Esophagus squamous epithelium (tissue), 5 donors: Measurements from ENCODE around the gene DBNL. TPM values are rescaled to one million over a fixed set of nuclear protein-coding genes. Genes with fewer than 3 reads are reported as not detected.
A peak's percentile ranks its signal among the peaks of the same experiment; 100 is the strongest.
"Not testable (repeated sequence)": the region's sequence is repeated elsewhere in the genome, so short reads cannot be mapped to it uniquely, and the experiment has no call there.

Source experiments
- DNase-seq: peaks from one replicate; lab custom pipeline; 2025; lab: John Stamatoyannopoulos, UW
- H3K27ac ChIP-seq, 4 donors: fragments of 200-600 bp; sonication (generic); one replicate each; pipeline ENCODE4 v1.5.1; 2016 to 2019; ENCODE audit warnings: mild to moderate bottlenecking in 1 of 4
- H3K27me3 ChIP-seq, 4 donors: fragments of 200-600 bp; sonication (generic); 1 replicate in 3 of 4; 2 replicates in 1 of 4; pipeline versions ENCODE4 v1.5.1 to v1.6.0; 2017 to 2021; ENCODE audit warnings: antibody characterized with exemption in 1 of 4
- H3K36me3 ChIP-seq, 3 donors: fragments of 200-600 bp; sonication (generic); one replicate each; pipeline ENCODE4 v1.5.1; 2016 to 2019
- H3K4me1 ChIP-seq, 3 donors: fragments of 200-600 bp; sonication (generic); one replicate each; pipeline ENCODE4 v1.5.1; 2017 to 2019
- H3K4me3 ChIP-seq, 4 donors: fragments of 200-600 bp; sonication (generic); 1 replicate in 3 of 4; 2 replicates in 1 of 4; pipeline ENCODE4 v1.5.1; 2016 to 2019; ENCODE audit warnings: mild to moderate bottlenecking in 2 of 4, moderate library complexity in 1 of 4
- H3K9me3 ChIP-seq, 3 donors: fragments of 200-600 bp; sonication (generic); one replicate each; pipeline ENCODE4 v1.5.1; 2016 to 2019
- POLR2A ChIP-seq, 4 donors: fragments of 450-650 bp; IDR thresholded peaks; one replicate each; pipeline ENCODE4 v1.6.1; 2017; ENCODE audit warnings: antibody characterized with exemption in 4 of 4, mild to moderate bottlenecking in 4 of 4, moderate library complexity in 3 of 4
- WGBS, 2 donors: methylation state at CpG; one replicate each; pipeline ENCODE4 v1.1.5; 2018; 5-methylcytosine and 5-hydroxymethylcytosine counted together
- intact Hi-C: fragments of 100-400 bp; cut with DNase I; formaldehyde crosslinking; loops from one replicate; pipeline ENCODE4 v1.15.0; 2022
- total RNA-seq, 4 donors: library from RNA; depleted of rRNA; stranded (reverse); fragments of >200 nt; gene quantifications; one replicate each; pipeline ENCODE4 v1.1.0, GENCODE V29; 2016
- TF ChIP-seq, protein P1 (sequence below), 6 experiments: fragments of 450-650 bp in 4 of 6; fragments of 200-600 bp in 2 of 6; sonication (generic) in 2 of 6; IDR thresholded peaks; one replicate each; pipeline ENCODE4 v1.5.1; 2016 to 2019; ENCODE audit warnings: antibody characterized with exemption in 6 of 6, mild to moderate bottlenecking in 4 of 6, moderate library complexity in 4 of 6
- donor health status: DM: yes; HTN: yes; CAD: no.

Gene DBNL
- total RNA-seq, 4 donors from 2014 or later = 185 to 337 (median 225) TPM

DNA sequence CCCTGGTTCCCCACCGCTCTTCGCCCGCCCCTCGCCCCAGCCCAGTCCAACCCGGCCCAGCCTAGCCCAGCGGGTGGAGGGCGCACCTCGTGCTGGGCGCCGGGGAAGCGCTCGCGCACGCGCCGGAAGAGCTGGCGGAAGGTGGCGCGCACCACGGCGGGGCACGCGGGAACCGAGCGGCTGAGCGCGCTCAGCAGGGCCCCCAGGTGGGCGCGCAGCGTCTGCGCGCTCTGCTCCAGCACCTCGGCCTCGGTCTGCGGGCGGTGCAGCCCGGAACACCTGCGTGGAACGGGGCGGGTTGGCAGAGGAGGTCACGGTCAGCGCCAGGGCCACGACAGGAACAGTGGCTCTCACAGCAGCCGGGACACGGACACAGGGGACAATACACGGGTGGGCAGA lies 4.0 kb upstream of the DBNL start:
- H3K9me3 ChIP-seq, DNase-seq, H3K36me3 ChIP-seq, H3K27me3 ChIP-seq, intact Hi-C loops: not testable (repeated sequence)
- peak overlapping the region; percentile 51 to 74 (median 73) for H3K27ac ChIP-seq
- WGBS, 2 donors = 0% methylated on average over 8 of the region's 46 CpGs; no CpG with 5 or more reads in 1 of the 2 donors
- peaks cover 6 to 30% (median 7%) of the 10 kb centered on the region in 3 donors for H3K4me1 ChIP-seq
- TF ChIP-seq, protein P1, sequence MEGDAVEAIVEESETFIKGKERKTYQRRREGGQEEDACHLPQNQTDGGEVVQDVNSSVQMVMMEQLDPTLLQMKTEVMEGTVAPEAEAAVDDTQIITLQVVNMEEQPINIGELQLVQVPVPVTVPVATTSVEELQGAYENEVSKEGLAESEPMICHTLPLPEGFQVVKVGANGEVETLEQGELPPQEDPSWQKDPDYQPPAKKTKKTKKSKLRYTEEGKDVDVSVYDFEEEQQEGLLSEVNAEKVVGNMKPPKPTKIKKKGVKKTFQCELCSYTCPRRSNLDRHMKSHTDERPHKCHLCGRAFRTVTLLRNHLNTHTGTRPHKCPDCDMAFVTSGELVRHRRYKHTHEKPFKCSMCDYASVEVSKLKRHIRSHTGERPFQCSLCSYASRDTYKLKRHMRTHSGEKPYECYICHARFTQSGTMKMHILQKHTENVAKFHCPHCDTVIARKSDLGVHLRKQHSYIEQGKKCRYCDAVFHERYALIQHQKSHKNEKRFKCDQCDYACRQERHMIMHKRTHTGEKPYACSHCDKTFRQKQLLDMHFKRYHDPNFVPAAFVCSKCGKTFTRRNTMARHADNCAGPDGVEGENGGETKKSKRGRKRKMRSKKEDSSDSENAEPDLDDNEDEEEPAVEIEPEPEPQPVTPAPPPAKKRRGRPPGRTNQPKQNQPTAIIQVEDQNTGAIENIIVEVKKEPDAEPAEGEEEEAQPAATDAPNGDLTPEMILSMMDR (IDR thresholded peaks at IDR 0.05) = peak in 1 of 6 experiments; percentile 19
- peak overlapping the region; percentile 13 to 61 (median 44) for H3K4me3 ChIP-seq

DNA sequence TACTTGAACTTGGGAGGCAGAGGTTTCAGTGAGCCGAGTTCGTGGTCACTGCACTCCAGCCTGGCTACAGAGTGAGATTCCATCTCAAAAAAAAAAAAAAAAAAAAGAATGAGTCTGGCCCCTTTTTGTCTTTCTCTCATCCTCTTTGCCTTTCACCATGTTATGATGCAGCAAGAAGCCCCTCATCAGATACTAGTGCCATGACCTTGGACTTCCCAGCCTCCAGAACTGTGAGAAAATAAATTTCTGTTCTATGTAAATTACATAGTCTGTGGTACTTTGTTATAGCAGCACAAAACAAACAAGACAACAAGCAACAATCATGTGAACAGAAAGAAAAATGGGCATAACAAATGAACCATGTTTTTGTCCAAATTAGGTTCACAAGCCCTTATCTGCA lies 2.3 kb upstream of the DBNL start:
- H3K27me3 ChIP-seq = no peaks in the 10 kb centered on the region
- no peak overlapping the region for H3K4me3 ChIP-seq
- H3K36me3 ChIP-seq = peaks cover 0 to 12% (median 0%) of the 10 kb centered on the region in 3 donors
- no peak for TF ChIP-seq POLR2A (IDR thresholded peaks at IDR 0.05)
- TF ChIP-seq, protein P1 (IDR thresholded peaks at IDR 0.05) = no peak
- WGBS, 2 donors = 95 to 100% methylated on average over 2 of the region's 2 CpGs
- no peaks in the 10 kb centered on the region for H3K9me3 ChIP-seq
- no peak overlapping the region for H3K27ac ChIP-seq
- DNase-seq = no peak
- peaks cover 23 to 47% (median 25%) of the 10 kb centered on the region in 3 donors for H3K4me1 ChIP-seq
- intact Hi-C loops = no loop called here

DNA sequence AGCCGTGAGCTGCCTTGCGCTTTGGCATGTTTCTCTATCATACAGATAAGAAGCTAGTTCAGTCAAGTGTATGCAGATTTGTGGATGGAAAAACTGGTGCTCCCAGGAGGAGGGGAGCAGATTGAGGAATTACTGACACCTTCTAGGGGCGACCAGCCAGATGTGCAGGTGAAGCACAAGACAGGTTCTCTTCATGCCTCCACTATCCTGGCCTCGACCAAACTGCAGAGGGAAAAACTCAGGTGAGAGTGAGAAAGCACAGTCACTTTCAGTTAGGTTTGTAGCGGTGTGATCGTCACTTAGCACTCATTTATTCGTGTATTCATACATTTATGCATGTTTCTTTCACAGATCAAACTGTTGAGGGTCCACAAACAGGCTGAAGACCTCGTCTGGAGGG lies 600 bp upstream of the DBNL start:
- no peaks in the 10 kb centered on the region for H3K9me3 ChIP-seq
- no peaks in the 10 kb centered on the region for H3K27me3 ChIP-seq
- WGBS, 2 donors = 19 to 29% methylated on average over 8 of the region's 8 CpGs
- H3K4me3 ChIP-seq = peak overlapping the region; percentile 78 to 94 (median 85)
- TF ChIP-seq POLR2A (IDR thresholded peaks at IDR 0.05) = no peak
- TF ChIP-seq, protein P1 (IDR thresholded peaks at IDR 0.05) = no peak
- H3K4me1 ChIP-seq = peaks cover 25 to 64% (median 37%) of the 10 kb centered on the region in 3 donors
- peaks cover 0 to 14% (median 0%) of the 10 kb centered on the region in 3 donors for H3K36me3 ChIP-seq
- peak overlapping the region; percentile 96 to 99 (median 98) for H3K27ac ChIP-seq
- intact Hi-C loops = no loop called here
- DNase-seq = no peak

DNA sequence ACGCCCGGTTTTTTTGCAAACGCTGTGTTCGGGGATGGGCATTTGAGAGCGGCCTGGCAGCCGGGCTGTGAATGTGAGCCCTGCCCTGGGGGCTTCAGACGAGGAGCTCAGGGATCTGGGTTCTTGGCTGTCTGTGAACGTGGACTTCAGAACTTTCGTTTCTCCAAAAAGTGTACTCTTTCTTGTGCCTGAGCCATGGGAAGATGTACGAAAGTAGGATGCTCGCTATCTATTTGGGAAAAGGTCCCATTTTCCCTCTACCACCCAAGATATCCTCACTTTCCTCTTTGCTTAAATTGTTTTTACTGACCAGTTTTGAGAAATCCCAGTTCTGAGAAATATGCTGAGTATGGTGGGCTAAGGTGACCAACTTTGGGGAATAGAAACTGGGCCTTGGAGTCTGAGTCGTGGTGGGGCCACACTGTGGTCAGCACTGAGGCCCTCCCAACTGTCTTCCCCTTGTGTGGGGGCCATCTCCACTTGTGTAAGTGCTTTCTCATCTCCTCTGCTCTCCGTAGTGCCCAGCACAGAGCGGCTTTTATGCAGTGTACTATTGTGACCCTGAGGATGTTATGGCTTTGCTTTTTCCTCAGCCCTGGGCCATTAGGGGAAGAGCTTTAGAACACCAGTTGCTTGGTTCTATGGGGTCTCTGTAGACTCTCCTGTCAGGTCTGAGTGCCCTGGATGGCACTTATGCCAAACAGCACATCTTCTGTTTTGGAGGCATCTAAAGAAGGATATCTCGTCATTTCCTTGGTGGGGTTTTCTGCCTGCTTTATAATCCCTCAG lies 918 bp downstream of the DBNL start:
- Histone ChIP-seq H3K4me3 (peak overlapping the region; percentile 78 to 94 (median 85)), H3K4me1 (peaks cover 25 to 71% (median 40%) of the 10 kb centered on the region in 3 donors), H3K9me3 (no peaks in the 10 kb centered on the region), H3K36me3 (peaks cover 0 to 29% (median 6%) of the 10 kb centered on the region in 3 donors), H3K27me3 (no peaks in the 10 kb centered on the region), H3K27ac (peak overlapping the region; percentile 96 to 99 (median 98))
- intact Hi-C loops = no loop called here
- DNase-seq = no peak
- TF ChIP-seq, protein P1 (IDR thresholded peaks at IDR 0.05) = no peak
- TF ChIP-seq POLR2A (IDR thresholded peaks at IDR 0.05) = no peak
- 20 to 26% methylated on average over 6 to 15 of the region's 15 CpGs for WGBS, 2 donors
